Tibial nerve (tissue), 4 donors: ENCODE data around the gene RTP5. TPM values are rescaled to one million over a fixed set of nuclear protein-coding genes. Genes with fewer than 3 reads are reported as not detected.

ENCODE experiments used
- total RNA-seq, 4 donors: library from RNA; depleted of rRNA; stranded (reverse); fragments of >200 nt; gene quantifications; one replicate each; pipeline ENCODE4 v1.1.0, GENCODE V29; 2016

Gene RTP5
- total RNA-seq, 4 donors from 2014 or later = not detected

Other genes with a start within 250 kb of the RTP5 start
- 10 to 100 TPM; 27.3 to 61.2 (median 42.0) TPM for gene THAP4, start 232.6 kb upstream of the RTP5 start, total RNA-seq
- gene ATG4B, start 232.0 kb upstream of the RTP5 start, total RNA-seq = 100 to 1,000 TPM in 2 of 4 donors, 10 to 100 TPM in 2; 61.8 to 146 (median 87.2) TPM
- gene DTYMK, start 182.9 kb upstream of the RTP5 start, total RNA-seq = 10 to 100 TPM; 20.5 to 35.4 (median 21.3) TPM
- gene ING5, start 167.7 kb upstream of the RTP5 start, total RNA-seq = 10 to 100 TPM; 33.4 to 73.3 (median 56.2) TPM
- gene D2HGDH, start 135.1 kb upstream of the RTP5 start, total RNA-seq = 10 to 100 TPM; 24.7 to 58.8 (median 43.9) TPM
- gene GAL3ST2, start 92.9 kb upstream of the RTP5 start, total RNA-seq = 1 to 10 TPM in 1 of 4 donors, under 1 TPM in 2, not detected in 1; 0.21 to 3.9 (median 0.30) TPM
- 1 to 10 TPM in 2 of 4 donors, not detected in 2; 1.1 to 1.6 TPM for gene NEU4, start 60.5 kb upstream of the RTP5 start, total RNA-seq
- under 1 TPM in 3 of 4 donors, not detected in 1; 0.22 to 0.60 (median 0.42) TPM for gene PDCD1, start 10.8 kb upstream of the RTP5 start, total RNA-seq